Prostate gland (tissue), 2 donors: ENCODE results near the gene ALDH18A1. TPM values are rescaled to one million over a fixed set of nuclear protein-coding genes. Genes with fewer than 3 reads are reported as not detected.

Experiments
- DNase-seq: peaks from one replicate; pipeline ENCODE4 v3.0.0-alpha.2; 2019; ENCODE audit warnings: low spot score
- H3K27ac ChIP-seq, 2 donors: fragments of 200-600 bp; sonication (generic); 2 replicates each; pipeline ENCODE4 v1.5.1; 2017 to 2019
- H3K27me3 ChIP-seq: fragments of 200-600 bp; sonication (generic); replicated peaks from 2 replicates; pipeline ENCODE4 v1.5.1; 2019; ENCODE audit not compliant: insufficient read depth
- H3K36me3 ChIP-seq, 2 donors: fragments of 200-600 bp; sonication (generic); 1 replicate in 1 of 2; 2 replicates in 1 of 2; pipeline versions ENCODE4 v1.5.1 to v1.8.1; 2017 to 2019
- H3K4me1 ChIP-seq: fragments of 200-600 bp; sonication (generic); replicated peaks from 2 replicates; pipeline ENCODE4 v1.5.1; 2019
- H3K4me3 ChIP-seq, 2 donors: fragments of 200-600 bp; sonication (generic); 2 replicates each; pipeline ENCODE4 v1.5.1; 2017 to 2019
- H3K9me3 ChIP-seq: fragments of 200-600 bp; sonication (generic); 2 replicates; pipeline ENCODE4 v1.5.1; 2017
- CTCF ChIP-seq, 4 experiments: fragments of 200-600 bp in 2 of 4; fragments of 450-650 bp in 2 of 4; sonication (generic) in 2 of 4; IDR thresholded peaks; 1 replicate in 3 of 4; 2 replicates in 1 of 4; pipeline ENCODE4 v1.5.1; 2016 to 2019; ENCODE audit warnings: antibody characterized with exemption in 4 of 4, mild to moderate bottlenecking in 2 of 4, moderate library complexity in 2 of 4
- POLR2A ChIP-seq: fragments of 450-650 bp; IDR thresholded peaks from one replicate; pipeline ENCODE4 v1.6.1; 2016; ENCODE audit warnings: antibody characterized with exemption, mild to moderate bottlenecking
- POLR2AphosphoS5 ChIP-seq: sonication (generic); formaldehyde crosslinking; IDR thresholded peaks from one replicate; pipeline ENCODE4 v1.6.1; 2017; ENCODE audit warnings: antibody characterized with exemption
- WGBS: methylation state at CpG from one replicate; pipeline ENCODE4 v1.1.5; 2018; 5-methylcytosine and 5-hydroxymethylcytosine counted together
- intact Hi-C: fragments of 100-400 bp; cut with DNase I; formaldehyde crosslinking; loops from one replicate; pipeline ENCODE4 v1.14.2; 2022
- total RNA-seq, 2 donors: library from RNA; depleted of rRNA; stranded (reverse); fragments of >200 nt; gene quantifications; one replicate each; pipeline ENCODE4 v1.1.0, GENCODE V29; 2016

The ALDH18A1 gene
- total RNA-seq, 2 donors from 2014 or later: 33.7 to 55.1 TPM

DNA sequence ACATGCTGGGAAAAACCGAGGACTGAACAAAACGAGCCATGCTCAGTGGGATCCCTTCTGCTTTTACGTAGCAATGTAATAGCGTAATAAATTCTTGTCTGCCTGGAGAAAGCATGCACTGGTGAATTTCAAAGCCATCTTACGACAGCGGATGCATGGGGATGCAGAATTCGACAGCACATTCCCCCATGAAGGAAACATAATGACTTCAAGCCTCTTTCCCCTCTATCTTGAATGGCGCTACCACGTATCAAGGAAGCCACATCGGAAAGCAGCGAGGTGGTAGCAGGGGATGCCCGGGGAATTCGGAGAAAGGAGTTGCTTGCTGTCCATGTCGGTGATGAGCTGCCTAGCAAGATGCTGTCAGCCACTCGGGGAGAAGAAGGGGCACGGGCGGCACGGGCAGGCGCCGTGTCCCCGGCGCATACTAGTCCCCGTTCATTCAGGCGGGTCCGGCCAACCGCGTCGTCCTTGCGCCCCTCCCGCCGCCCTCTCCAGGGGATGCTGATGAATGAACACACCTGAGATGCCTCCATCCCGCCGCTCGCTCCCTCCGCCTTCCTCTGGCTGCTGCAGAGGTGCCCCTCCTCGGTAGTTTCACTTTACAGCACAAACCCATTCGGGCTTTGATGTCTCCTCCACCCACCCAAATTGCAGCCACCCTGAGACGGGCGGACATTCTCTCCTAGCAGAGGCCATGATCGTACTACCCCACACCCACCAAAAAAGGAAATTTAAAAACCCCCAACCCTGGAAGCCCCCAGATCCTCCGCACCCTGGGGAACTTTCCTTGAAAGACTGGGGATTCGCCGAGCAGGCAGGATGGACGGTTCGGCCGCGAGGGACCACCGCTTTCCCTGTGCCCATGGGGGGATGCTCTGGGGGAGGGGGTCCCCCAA lies 96.0 kb downstream of the ALDH18A1 start:
- peak overlapping the region; percentile 90 to 92 for H3K27ac ChIP-seq
- no peaks in the 10 kb centered on the region for H3K4me1 ChIP-seq
- no peaks in the 10 kb centered on the region for H3K9me3 ChIP-seq
- H3K4me3 ChIP-seq: peak overlapping the region; percentile 72 to 80
- TF ChIP-seq POLR2AphosphoS5: no peak
- no peaks in the 10 kb centered on the region for H3K27me3 ChIP-seq
- intact Hi-C loops: loop anchor here (5.0 kb wide), 1 partner anchor 42 kb away; no protein-coding TSS in a partner anchor
- no peaks in the 10 kb centered on the region for H3K36me3 ChIP-seq
- DNase-seq: peak; percentile 56
- WGBS: 1% methylated on average over 47 of the region's 48 CpGs

GRCh38 chr10:95559896-95560277 lies 96.6 kb downstream of the ALDH18A1 start:
- Histone ChIP-seq H3K36me3 (no peaks in the 10 kb centered on the region), H3K27ac (peak overlapping the region; percentile 90 to 92), H3K27me3 (no peaks in the 10 kb centered on the region), H3K9me3 (no peaks in the 10 kb centered on the region), H3K4me3 (peak overlapping the region; percentile 72 to 80), H3K4me1 (no peaks in the 10 kb centered on the region)
- TF ChIP-seq CTCF (IDR thresholded peaks at IDR 0.05) (no peak), POLR2A (no peak), POLR2AphosphoS5 (no peak)
- WGBS: 30% methylated on average over 10 of the region's 10 CpGs
- DNase-seq: no peak
- intact Hi-C loops: loop anchor here (5.0 kb wide), 2 partner anchors 42 to 128 kb away; no protein-coding TSS in a partner anchor

- no peak for TF ChIP-seq POLR2A
- peak; percentile 46 for TF ChIP-seq POLR2AphosphoS5
- intact Hi-C loops: loop anchor here (5.0 kb wide), 1 partner anchor 127 kb away; no protein-coding TSS in a partner anchor
- H3K4me3 ChIP-seq: peak overlapping the region; percentile 72 to 80
- 67% methylated on average over 4 of the region's 4 CpGs for WGBS
- peak overlapping the region; percentile 90 to 92 for H3K27ac ChIP-seq
- H3K4me1 ChIP-seq: no peaks in the 10 kb centered on the region
- DNase-seq: no peak
- H3K27me3 ChIP-seq: no peaks in the 10 kb centered on the region
- no peaks in the 10 kb centered on the region for H3K9me3 ChIP-seq
- no peaks in the 10 kb centered on the region for H3K36me3 ChIP-seq
Measured at GRCh38 chr10:95559471-95559870, 97.0 kb downstream of the ALDH18A1 start.

DNA sequence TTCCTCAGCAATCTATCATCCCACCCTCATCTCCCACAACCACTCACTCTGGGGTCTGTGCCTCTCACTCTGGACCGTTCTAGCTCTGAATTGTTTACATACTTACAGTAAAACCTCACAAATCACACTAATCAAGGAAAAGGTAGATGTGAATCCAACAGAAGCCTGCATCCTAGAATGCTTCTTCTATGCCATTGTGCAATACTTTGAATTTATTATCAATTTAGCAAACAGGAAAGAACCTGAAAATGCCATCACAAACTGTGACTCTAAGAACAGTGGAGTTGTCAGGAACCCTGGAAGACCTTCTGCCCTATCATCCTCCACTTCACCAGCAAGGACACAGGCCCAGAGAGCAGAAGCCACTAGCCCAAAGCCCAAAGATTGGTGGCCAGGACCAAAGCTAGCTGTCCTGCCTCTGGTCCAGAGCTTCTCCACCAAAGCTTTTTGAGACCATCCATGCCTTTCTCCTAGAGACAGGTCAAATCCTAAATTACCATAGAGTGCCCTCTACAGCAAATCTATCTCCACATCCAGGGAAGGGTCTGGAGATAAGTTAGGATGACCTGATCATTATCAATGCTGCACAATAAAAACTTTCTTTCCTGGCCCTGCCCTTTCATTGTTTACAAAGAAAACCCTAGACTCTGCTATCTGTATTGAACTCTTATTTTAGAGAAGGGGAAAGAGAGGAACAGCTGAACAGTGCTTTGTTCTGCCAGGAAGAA lies 97.8 kb downstream of the ALDH18A1 start:
- Histone ChIP-seq H3K4me3 (peak overlapping the region; percentile 72 to 80), H3K27ac (peak overlapping the region; percentile 90 to 92), H3K27me3 (no peaks in the 10 kb centered on the region), H3K36me3 (no peaks in the 10 kb centered on the region), H3K9me3 (no peaks in the 10 kb centered on the region), H3K4me1 (no peaks in the 10 kb centered on the region)
- intact Hi-C loops: loop anchor here (5.0 kb wide), 1 partner anchor 126 kb away; no protein-coding TSS in a partner anchor
- 59% methylated on average over 1 of the region's 1 CpG for WGBS
- TF ChIP-seq CTCF (IDR thresholded peaks at IDR 0.05) (no peak), POLR2A (no peak), POLR2AphosphoS5 (no peak)
- no peak for DNase-seq

- H3K27ac ChIP-seq: peak overlapping the region; percentile 90 to 92
- TF ChIP-seq POLR2A (no peak), POLR2AphosphoS5 (no peak), CTCF (IDR thresholded peaks at IDR 0.05) (no peak)
- no peak overlapping the region for H3K4me3 ChIP-seq
- intact Hi-C loops: loop anchor here (5.0 kb wide), 1 partner anchor 125 kb away; no protein-coding TSS in a partner anchor
- no peaks in the 10 kb centered on the region for H3K9me3 ChIP-seq
- no peaks in the 10 kb centered on the region for H3K4me1 ChIP-seq
- no peak for DNase-seq
- WGBS: 72% methylated on average over 8 of the region's 8 CpGs
- H3K27me3 ChIP-seq: no peaks in the 10 kb centered on the region
- no peaks in the 10 kb centered on the region for H3K36me3 ChIP-seq
Measured at GRCh38 chr10:95556994-95557767, 99.3 kb downstream of the ALDH18A1 start.

Other genes starting within 250 kb of the ALDH18A1 start
- 100 to 1,000 TPM in 1 of 2 donors, 10 to 100 TPM in 1; 84.6 to 189 TPM for gene SORBS1, start 95.3 kb downstream of the ALDH18A1 start, total RNA-seq
- gene TCTN3, start 37.2 kb upstream of the ALDH18A1 start, total RNA-seq: 10 to 100 TPM; 27.7 to 44.9 TPM
- gene ENTPD1, start 99.5 kb upstream of the ALDH18A1 start, total RNA-seq: 1 to 10 TPM; 7.0 to 9.3 TPM